Activated T-helper 1 cell treated with anti-CD3 and anti-CD28 coated beads, Interleukin-2, amount 50 U/mL, for 16 hours (primary cell): ENCODE measurements around the gene SVEP1.

Experiments
- DNase-seq, 2 donors: peaks; one replicate each; pipeline ENCODE4 v3.0.0-alpha.2; 2020; ENCODE audit warnings: low read depth in 1 of 2, low spot score in 1 of 2

SVEP1 gene

DNA sequence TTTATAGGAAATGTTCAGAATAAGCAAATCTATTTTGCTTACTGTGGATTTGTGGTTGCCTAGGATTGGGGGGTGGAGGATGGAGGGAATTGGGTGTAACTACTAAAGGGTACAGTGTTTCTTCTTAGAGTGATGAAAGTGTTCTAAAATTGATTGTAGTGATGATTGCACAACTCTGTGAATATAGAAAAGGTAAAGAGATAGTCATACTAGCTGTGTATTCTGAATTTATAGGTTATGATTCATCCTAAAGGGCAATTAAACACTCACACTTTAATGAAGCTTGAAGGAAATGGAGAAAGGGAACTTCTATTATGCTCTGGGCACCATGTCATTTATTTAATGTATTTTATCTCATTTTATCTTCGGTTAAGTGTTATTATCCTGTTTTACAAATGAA, 251.8 kb downstream of the SVEP1 start:
- DNase-seq = no peak

- DNase-seq = no peak
Observed at GRCh38 chr9:110323818-110324217, 255.7 kb downstream of the SVEP1 start.

GRCh38 chr9:110320651-110321445, 258.7 kb downstream of the SVEP1 start:
- no peak for DNase-seq

DNA sequence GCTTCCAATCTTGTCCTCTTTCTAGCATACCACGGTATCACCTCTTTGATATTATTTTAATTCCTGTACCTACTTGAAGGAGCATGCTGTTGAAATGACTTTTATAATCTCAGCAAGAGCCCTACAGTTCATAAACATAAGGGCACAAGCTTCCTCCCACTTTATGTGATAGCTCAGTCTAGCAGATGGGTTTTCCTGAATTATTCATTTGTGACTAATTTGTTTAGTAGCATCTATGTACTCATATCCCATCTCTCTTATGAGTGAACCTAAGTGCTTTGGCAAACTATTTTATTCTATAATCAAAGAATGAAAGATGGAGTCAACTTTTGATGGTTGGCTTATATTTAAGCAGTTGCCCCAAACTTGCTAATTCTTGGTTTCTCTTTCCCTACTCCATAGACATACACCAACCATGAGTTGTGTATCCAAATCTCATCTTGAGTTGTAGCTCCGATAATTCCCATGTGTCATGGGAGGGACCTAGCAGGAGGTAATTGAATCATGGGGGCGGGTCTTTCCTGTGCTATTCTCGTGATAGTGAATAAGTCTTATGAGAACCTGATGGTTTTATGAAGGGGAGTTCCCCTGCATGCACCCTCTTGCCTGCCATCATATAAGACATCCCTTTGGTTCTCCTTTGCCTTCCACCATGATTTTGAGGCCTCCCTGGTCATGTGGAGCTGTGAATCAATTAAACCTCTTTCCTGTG, 259.6 kb downstream of the SVEP1 start:
- DNase-seq = no peak

- no peak for DNase-seq
Observed at GRCh38 chr9:110317911-110318310, 261.6 kb downstream of the SVEP1 start.

GRCh38 chr9:110316261-110317075, 263.1 kb downstream of the SVEP1 start:
- DNase-seq = no peak
